ENCODE results near the gene HRG. TPM values are rescaled to one million over a fixed set of nuclear protein-coding genes. Genes with fewer than 3 reads are reported as not detected.
"Not testable (repeated sequence)": the region's sequence is repeated elsewhere in the genome, so short reads cannot be mapped to it uniquely, and the experiment has no call there.

Gene HRG
- polyA plus RNA-seq, 4 donors: 1.6 to 3.4 (median 2.0) TPM

GRCh38 chr3:186678604-186679003, 12.8 kb downstream of the HRG start:
- DNase-seq (ENCODE audit: low read depth in 4 of 4, low spot score in 3 of 4): no peak

- DNase-seq (ENCODE audit: low read depth in 4 of 4, low spot score in 3 of 4): no peak
Observed at GRCh38 chr3:186679151-186679550, 13.3 kb downstream of the HRG start.

GRCh38 chr3:186680869-186681268, 15.1 kb downstream of the HRG start:
- no peak for DNase-seq (ENCODE audit: low read depth in 4 of 4, low spot score in 3 of 4)

- no peak for DNase-seq (ENCODE audit: low read depth in 4 of 4, low spot score in 3 of 4)
Observed at GRCh38 chr3:186682812-186683211, 17.0 kb downstream of the HRG start.

GRCh38 chr3:186683979-186684378, 18.2 kb downstream of the HRG start:
- DNase-seq (ENCODE audit: low read depth in 4 of 4, low spot score in 3 of 4): no peak

- DNase-seq (ENCODE audit: low read depth in 4 of 4, low spot score in 3 of 4): not testable (repeated sequence)
Observed at GRCh38 chr3:186686475-186686874, 20.7 kb downstream of the HRG start.

- no peak for DNase-seq (ENCODE audit: low read depth in 4 of 4, low spot score in 3 of 4)
Observed at GRCh38 chr3:186687120-186687651, 21.4 kb downstream of the HRG start.

GRCh38 chr3:186690304-186690703, 24.5 kb downstream of the HRG start:
- DNase-seq (ENCODE audit: low read depth in 4 of 4, low spot score in 3 of 4): not testable (repeated sequence)

- no peak for DNase-seq (ENCODE audit: low read depth in 4 of 4, low spot score in 3 of 4)
Observed at GRCh38 chr3:186691676-186692075, 25.9 kb downstream of the HRG start.

- no peak for DNase-seq (ENCODE audit: low read depth in 4 of 4, low spot score in 3 of 4)
Observed at GRCh38 chr3:186693843-186694242, 28.0 kb downstream of the HRG start.

GRCh38 chr3:186694288-186695032, 28.6 kb downstream of the HRG start:
- DNase-seq (ENCODE audit: low read depth in 4 of 4, low spot score in 3 of 4): no peak

GRCh38 chr3:186696522-186696921, 30.7 kb downstream of the HRG start:
- DNase-seq (ENCODE audit: low read depth in 4 of 4, low spot score in 3 of 4): no peak

GRCh38 chr3:186697510-186697909, 31.7 kb downstream of the HRG start:
- DNase-seq (ENCODE audit: low read depth in 4 of 4, low spot score in 3 of 4): no peak

- DNase-seq (ENCODE audit: low read depth in 4 of 4, low spot score in 3 of 4): no peak
Observed at GRCh38 chr3:186700267-186700666, 34.5 kb downstream of the HRG start.

- not testable (repeated sequence) for DNase-seq (ENCODE audit: low read depth in 4 of 4, low spot score in 3 of 4)
Observed at GRCh38 chr3:186702451-186702850, 36.6 kb downstream of the HRG start.

- no peak for DNase-seq (ENCODE audit: low read depth in 4 of 4, low spot score in 3 of 4)
Observed at GRCh38 chr3:186705882-186706780, 40.3 kb downstream of the HRG start.

- DNase-seq (ENCODE audit: low read depth in 4 of 4, low spot score in 3 of 4): no peak
Observed at GRCh38 chr3:186708983-186709679, 43.3 kb downstream of the HRG start.

- DNase-seq (ENCODE audit: low read depth in 4 of 4, low spot score in 3 of 4): not testable (repeated sequence)
Observed at GRCh38 chr3:186710694-186711093, 44.9 kb downstream of the HRG start.

GRCh38 chr3:186713499-186713898, 47.7 kb downstream of the HRG start:
- DNase-seq (ENCODE audit: low read depth in 4 of 4, low spot score in 3 of 4): no peak

GRCh38 chr3:186717039-186717457, 51.2 kb downstream of the HRG start, which contains the start of gene KNG1:
TSS of gene KNG1 (plus strand) at chr3:186717359. CDS start at chr3:186717543, 184 bp downstream.
- no peak for DNase-seq (ENCODE audit: low read depth in 4 of 4, low spot score in 3 of 4)

All from right renal pelvis (tissue), 4 donors.